ENCODE measurements around the gene PLA2G12B. TPM values are rescaled to one million over a fixed set of nuclear protein-coding genes. Genes with fewer than 3 reads are reported as not detected.

The PLA2G12B gene
- total RNA-seq, 1 donor from 2014 or later = not detected

DNA sequence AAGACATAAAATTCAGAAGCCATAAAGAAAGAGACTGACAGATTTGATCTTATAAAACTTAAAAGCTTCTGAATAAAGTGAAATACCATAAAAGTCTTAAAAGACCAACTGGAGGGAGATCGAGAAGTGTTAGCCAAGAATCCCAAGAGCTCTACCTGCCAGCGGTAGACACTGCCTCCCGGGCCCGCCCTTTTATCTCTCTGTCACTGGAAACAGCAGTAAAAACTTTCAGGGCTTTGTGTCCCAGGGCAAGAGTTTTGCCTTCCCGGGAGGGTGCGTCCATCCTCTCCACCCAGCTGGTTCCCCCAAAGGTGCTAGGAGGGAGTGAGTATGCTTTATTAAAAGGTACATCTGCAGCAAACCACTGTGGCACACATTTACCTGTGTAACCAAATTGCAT lies 5.8 kb downstream of the PLA2G12B start:
- Mint-ChIP-seq H3K4me3 (no peak overlapping the region), H3K9me3 (no peaks in the 10 kb centered on the region), H3K4me1 (peaks cover under 1% of the 10 kb centered on the region), H3K27ac (ENCODE audit: unreplicated experiment) (no peak overlapping the region), H3K27me3 (ENCODE audit: low read depth) (peaks cover 8% of the 10 kb centered on the region), H3K36me3 (ENCODE audit: low read depth) (no peaks in the 10 kb centered on the region)
- TF ChIP-seq, protein P1, sequence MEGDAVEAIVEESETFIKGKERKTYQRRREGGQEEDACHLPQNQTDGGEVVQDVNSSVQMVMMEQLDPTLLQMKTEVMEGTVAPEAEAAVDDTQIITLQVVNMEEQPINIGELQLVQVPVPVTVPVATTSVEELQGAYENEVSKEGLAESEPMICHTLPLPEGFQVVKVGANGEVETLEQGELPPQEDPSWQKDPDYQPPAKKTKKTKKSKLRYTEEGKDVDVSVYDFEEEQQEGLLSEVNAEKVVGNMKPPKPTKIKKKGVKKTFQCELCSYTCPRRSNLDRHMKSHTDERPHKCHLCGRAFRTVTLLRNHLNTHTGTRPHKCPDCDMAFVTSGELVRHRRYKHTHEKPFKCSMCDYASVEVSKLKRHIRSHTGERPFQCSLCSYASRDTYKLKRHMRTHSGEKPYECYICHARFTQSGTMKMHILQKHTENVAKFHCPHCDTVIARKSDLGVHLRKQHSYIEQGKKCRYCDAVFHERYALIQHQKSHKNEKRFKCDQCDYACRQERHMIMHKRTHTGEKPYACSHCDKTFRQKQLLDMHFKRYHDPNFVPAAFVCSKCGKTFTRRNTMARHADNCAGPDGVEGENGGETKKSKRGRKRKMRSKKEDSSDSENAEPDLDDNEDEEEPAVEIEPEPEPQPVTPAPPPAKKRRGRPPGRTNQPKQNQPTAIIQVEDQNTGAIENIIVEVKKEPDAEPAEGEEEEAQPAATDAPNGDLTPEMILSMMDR (conservative IDR thresholded peaks at IDR 0.05) = no peak
- no peak for DNase-seq (ENCODE audit: low read depth, low spot score)

DNA sequence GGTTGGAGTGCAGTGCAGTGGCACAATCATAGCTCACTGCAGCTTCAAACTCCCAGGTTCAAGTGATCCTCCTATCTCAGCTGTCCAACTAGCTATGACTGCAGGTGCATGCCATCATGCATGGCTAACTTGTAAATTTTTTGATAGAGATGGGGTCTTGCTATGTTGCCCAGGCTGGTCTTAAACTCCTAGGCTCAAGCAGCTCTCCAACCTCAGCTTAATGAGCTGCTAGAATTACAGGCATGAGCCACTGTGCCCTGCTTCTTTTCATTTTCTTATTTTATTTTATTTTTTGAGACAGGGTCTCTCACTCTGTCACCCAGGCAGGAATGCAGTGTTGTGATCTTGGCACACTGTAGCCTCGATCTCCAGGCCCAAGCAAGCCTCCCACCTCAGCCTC lies 7.6 kb downstream of the PLA2G12B start:
- H3K36me3 Mint-ChIP-seq (ENCODE audit: low read depth) = no peaks in the 10 kb centered on the region
- no peak for DNase-seq (ENCODE audit: low read depth, low spot score)
- no peaks in the 10 kb centered on the region for H3K4me1 Mint-ChIP-seq
- H3K4me3 Mint-ChIP-seq = no peak overlapping the region
- H3K27ac Mint-ChIP-seq (ENCODE audit: unreplicated experiment) = no peak overlapping the region
- peaks cover 6% of the 10 kb centered on the region for H3K27me3 Mint-ChIP-seq (ENCODE audit: low read depth)
- TF ChIP-seq, protein P1 (conservative IDR thresholded peaks at IDR 0.05) = no peak
- no peaks in the 10 kb centered on the region for H3K9me3 Mint-ChIP-seq

DNA sequence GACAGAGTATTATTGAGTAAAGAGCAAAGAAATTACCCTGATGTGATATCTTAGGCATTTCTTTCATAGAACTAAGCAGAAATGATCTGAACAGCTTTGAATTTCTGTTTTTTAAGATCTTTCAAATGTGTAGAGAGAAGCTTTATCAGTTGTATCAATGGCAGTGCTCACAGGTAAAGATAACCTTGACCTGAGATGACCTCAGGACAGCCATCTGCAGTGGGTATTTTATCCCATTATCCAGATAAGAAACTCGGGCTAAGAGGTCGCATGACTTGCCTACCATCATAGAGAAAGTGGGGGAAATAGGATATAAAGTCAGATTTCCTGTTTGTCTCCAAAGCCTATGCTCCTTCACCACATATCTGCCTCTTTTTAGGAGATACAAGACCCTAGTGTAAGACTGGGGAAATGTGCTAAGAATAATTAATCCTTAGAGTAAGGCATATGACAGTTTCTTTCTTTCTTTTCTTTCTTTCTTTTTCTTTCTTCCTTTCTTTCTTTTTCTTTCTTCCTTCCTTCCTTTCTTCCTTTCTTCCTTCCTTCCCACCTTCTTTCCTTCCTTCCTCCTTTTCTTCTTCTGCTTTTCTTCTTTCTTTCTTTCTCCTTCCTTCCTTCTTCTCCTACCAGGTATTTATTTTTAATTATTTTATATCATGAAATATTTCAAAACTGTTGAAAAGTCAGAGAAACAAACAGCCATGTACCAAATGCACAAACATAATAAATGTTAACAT lies 10.9 kb downstream of the PLA2G12B start:
- TF ChIP-seq, protein P1 (conservative IDR thresholded peaks at IDR 0.05) = no peak
- no peak overlapping the region for H3K27ac Mint-ChIP-seq (ENCODE audit: unreplicated experiment)
- peaks cover 6% of the 10 kb centered on the region for H3K27me3 Mint-ChIP-seq (ENCODE audit: low read depth)
- H3K4me1 Mint-ChIP-seq = no peaks in the 10 kb centered on the region
- H3K9me3 Mint-ChIP-seq = no peaks in the 10 kb centered on the region
- no peaks in the 10 kb centered on the region for H3K36me3 Mint-ChIP-seq (ENCODE audit: low read depth)
- H3K4me3 Mint-ChIP-seq = no peak overlapping the region
- DNase-seq (ENCODE audit: low read depth, low spot score) = no peak

DNA sequence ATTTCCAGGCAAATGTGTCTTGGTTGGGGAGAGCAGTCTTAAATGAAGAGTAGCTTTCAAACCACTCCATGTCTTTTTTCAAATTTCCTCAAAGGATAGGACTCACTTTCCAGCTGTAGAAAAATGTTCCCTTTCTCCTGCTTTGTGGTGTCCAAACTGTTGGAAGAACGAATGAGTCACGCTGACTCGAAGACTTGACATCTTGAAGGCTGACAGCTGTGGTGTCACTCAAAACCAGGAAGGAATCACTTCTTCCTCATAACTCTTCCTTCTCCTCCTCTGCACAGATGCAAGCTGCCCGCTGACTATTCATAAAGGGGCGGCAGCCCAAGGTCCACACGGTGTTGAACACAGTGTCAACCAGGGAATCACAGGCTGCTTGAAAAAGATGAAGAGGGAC lies 19.2 kb downstream of the PLA2G12B start:
- TF ChIP-seq, protein P1 (conservative IDR thresholded peaks at IDR 0.05) = no peak
- Mint-ChIP-seq H3K36me3 (ENCODE audit: low read depth) (no peaks in the 10 kb centered on the region), H3K4me3 (no peak overlapping the region), H3K4me1 (no peaks in the 10 kb centered on the region), H3K9me3 (peaks cover 2% of the 10 kb centered on the region), H3K27me3 (ENCODE audit: low read depth) (no peaks in the 10 kb centered on the region), H3K27ac (ENCODE audit: unreplicated experiment) (no peak overlapping the region)
- DNase-seq (ENCODE audit: low read depth, low spot score) = no peak

DNA sequence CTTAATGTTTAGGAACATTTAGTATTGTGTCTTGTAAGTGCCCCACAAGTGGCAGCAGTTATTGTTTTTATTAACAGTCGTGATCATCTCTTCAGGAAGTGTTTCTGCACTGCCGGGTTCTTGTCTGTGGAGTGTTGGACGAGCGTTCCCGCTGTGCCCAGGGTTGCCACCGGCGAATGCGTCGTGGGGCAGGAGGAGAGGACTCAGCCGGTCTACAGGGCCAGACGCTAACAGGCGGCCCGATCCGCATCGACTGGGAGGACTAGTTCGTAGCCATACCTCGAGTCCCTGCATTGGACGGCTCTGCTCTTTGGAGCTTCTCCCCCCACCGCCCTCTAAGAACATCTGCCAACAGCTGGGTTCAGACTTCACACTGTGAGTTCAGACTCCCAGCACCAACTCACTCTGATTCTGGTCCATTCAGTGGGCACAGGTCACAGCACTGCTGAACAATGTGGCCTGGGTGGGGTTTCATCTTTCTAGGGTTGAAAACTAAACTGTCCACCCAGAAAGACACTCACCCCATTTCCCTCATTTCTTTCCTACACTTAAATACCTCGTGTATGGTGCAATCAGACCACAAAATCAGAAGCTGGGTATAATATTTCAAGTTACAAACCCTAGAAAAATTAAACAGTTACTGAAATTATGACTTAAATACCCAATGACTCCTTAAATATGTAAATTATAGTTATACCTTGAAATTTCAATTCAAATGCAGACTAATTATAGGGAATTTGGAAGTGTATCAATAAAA lies 22.2 kb downstream of the PLA2G12B start:
- TF ChIP-seq, protein P1 (conservative IDR thresholded peaks at IDR 0.05) = no peak

More for the DNA sequence above, 22.2 kb downstream of the PLA2G12B start:
- H3K4me1 Mint-ChIP-seq = no peaks in the 10 kb centered on the region
- peaks cover 2% of the 10 kb centered on the region for H3K9me3 Mint-ChIP-seq
- no peaks in the 10 kb centered on the region for H3K36me3 Mint-ChIP-seq (ENCODE audit: low read depth)
- no peak overlapping the region for H3K4me3 Mint-ChIP-seq
- no peak for DNase-seq (ENCODE audit: low read depth, low spot score)
- no peaks in the 10 kb centered on the region for H3K27me3 Mint-ChIP-seq (ENCODE audit: low read depth)
- no peak overlapping the region for H3K27ac Mint-ChIP-seq (ENCODE audit: unreplicated experiment)

Data from neural crest cell (in vitro differentiated cells).